Heart left ventricle (tissue), 13 donors: ENCODE measurements around the gene CELA1.
"Not testable (repeated sequence)": the region's sequence is repeated elsewhere in the genome, so short reads cannot be mapped to it uniquely, and the experiment has no call there.

ENCODE experiments used
- POLR2A ChIP-seq, 2 donors: fragments of 450-650 bp; IDR thresholded peaks; one replicate each; pipeline ENCODE4 v1.6.1; 2017; ENCODE audit warnings: antibody characterized with exemption in 2 of 2, mild to moderate bottlenecking in 2 of 2, moderate library complexity in 2 of 2
- TF ChIP-seq, protein P1 (sequence below), 12 donors: fragments of 200-600 bp; sonication (generic) in 4 of 12; IDR thresholded peaks; one replicate each; pipeline versions ENCODE4 v1.5.0 to v1.8.0; 2018 to 2022; ENCODE audit warnings: antibody characterized with exemption in 12 of 12, mild to moderate bottlenecking in 5 of 12
- donor health status: ischemic (EF 13 %, LVEDD 7.1; RV severe dilation, severe dysfunction).
- donor health status: DM: no; HTN: yes; CAD: no.
- donor health status: DM: no; HTN: no; CAD: no.
- donor health status: ischemic (EF 25% LVEDD 6.9; RV normal size, moderate dysfunction).
- donor health status: ischemic (EF 25% LVEDD 5.7; RV mildly dilated, moderate dysfunction).
- donor health status: ischemic (EF 35%, LVEDD 5.7; RV mildly dilated, moderate dysfunction).
- donor health status: nonischemic (EF 11% LVEDD 7.7; RV severe dilation, severe dysfunction).
- donor health status: DM: yes; HTN: yes; CAD: no.
- donor health status: PGD.
- donor health status: ischemic (EF 29% LVEDD 5.4; RV normal size, mild dysfunction).
- donor health status: nonischemic (EF 23%, LVEDD 6.1; RV moderate dilation, normal function).

DNA sequence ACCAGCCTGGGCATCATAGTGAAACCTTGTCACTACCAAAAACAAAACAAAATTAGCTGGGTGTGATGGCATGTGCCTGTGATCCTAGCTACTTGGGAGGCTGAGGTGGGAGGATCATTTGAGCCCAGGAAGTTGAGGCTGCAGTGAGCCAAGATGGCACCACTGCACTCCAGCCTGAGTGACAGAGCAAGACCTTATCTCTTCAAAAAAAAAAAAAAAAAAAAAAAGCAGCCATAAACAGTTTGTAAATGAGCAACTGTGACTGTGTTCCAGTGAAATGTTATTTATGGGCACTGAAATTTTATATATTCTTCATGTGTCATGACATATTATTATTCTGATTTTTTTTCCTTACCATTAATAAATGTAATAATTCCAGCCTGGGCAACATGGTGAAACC, 9.1 kb downstream of the CELA1 start:
- TF ChIP-seq, protein P1, sequence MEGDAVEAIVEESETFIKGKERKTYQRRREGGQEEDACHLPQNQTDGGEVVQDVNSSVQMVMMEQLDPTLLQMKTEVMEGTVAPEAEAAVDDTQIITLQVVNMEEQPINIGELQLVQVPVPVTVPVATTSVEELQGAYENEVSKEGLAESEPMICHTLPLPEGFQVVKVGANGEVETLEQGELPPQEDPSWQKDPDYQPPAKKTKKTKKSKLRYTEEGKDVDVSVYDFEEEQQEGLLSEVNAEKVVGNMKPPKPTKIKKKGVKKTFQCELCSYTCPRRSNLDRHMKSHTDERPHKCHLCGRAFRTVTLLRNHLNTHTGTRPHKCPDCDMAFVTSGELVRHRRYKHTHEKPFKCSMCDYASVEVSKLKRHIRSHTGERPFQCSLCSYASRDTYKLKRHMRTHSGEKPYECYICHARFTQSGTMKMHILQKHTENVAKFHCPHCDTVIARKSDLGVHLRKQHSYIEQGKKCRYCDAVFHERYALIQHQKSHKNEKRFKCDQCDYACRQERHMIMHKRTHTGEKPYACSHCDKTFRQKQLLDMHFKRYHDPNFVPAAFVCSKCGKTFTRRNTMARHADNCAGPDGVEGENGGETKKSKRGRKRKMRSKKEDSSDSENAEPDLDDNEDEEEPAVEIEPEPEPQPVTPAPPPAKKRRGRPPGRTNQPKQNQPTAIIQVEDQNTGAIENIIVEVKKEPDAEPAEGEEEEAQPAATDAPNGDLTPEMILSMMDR (IDR thresholded peaks at IDR 0.05): not testable (repeated sequence)
- not testable (repeated sequence) for TF ChIP-seq POLR2A (IDR thresholded peaks at IDR 0.05)
